Stimulated activated naive CD4-positive, alpha-beta T cell (primary cell): Measurements from ENCODE around the gene UPK1B.
"Not testable (repeated sequence)": the region's sequence is repeated elsewhere in the genome, so short reads cannot be mapped to it uniquely, and the experiment has no call there.

Experiments used
- DNase-seq, 6 experiments: peaks; one replicate each; lab custom pipeline; 2025; lab: John Stamatoyannopoulos, UW

The UPK1B gene

GRCh38 chr3:119173325-119173724, at the start of gene UPK1B:
Gene UPK1B (plus strand): TSS chr3:119173598. CDS start chr3:119186742, 13,144 bp downstream.
- peak in 3 of 6 experiments; percentile 0 to 12 (median 1) for DNase-seq

GRCh38 chr3:119125342-119125741, 48.1 kb upstream of the UPK1B start:
- DNase-seq: no peak

DNA sequence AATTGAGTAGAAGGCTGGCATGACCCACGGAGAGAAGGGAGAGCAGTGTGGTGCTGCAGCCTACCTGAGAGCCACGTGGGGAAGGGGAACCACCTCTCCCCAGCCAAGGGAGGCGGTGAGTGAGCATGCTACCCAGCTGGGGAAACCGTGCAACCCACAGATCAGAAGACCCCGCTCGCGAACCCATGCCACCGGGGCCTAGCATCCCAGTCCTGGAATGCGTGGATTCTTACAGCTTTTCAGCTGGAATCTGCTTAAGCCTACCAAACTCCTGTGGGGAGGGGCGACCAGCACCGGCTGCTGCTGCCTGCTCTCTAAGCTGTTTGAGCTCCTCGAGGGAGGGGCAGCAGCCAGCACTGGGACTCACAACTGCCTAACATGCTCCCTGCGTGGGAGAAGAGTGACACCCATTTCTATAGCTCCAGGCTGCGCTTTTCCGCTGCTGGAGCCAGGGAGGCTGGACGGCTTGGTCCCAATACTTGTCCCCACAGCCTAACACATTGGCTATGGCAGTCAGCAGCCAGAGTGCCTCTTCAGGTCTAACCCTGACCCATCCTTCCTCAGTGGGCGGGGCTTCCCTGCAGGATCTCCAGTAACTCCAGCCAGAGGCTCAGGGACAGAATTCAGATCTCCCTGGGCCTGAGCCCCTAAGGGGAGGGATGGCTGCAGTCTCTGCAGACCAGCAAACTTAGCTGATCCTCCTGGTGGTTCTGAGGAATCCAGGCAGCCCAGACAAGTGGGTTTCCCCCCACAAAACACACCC, 47.5 kb upstream of the UPK1B start:
- no peak for DNase-seq

GRCh38 chr3:119130291-119130690, 43.1 kb upstream of the UPK1B start:
- DNase-seq: not testable (repeated sequence)

DNA sequence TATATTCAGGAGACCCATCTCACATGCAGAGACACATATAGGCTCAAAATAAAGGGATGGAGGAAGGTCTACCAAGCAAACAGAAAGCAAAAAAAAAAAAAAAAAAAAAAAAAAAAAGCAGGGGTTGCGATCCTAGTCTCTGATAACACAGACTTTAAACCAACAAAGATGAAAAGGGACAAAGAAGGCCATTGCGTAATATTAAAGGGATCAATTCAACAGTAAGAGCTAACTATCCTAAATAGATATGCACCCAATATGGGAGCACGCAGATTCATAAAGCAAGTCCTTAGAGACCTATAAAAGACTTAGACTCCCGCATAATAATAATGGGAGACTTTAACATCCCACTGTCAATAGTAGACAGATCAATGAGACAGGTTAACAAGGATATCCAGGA, 41.1 kb upstream of the UPK1B start:
- not testable (repeated sequence) for DNase-seq

DNA sequence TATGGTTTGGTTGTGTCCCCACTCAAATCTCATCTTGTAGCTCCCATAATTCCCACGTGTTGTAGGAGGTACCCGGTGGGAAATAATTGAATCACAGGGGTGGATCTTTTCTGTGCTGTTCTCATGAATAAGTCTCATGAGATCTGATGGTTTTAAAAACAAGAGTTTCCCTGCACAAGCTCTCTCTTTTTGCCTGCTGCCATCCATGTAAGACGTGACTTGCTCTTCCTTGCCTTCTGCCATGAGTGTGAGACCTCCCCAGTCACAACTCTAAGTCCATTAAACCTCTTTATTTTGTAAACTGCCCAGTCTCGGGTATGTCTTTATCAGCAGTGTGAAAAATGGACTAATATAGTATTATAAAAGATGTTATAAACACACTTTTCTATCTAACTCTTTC, 34.0 kb upstream of the UPK1B start:
- DNase-seq: not testable (repeated sequence)

DNA sequence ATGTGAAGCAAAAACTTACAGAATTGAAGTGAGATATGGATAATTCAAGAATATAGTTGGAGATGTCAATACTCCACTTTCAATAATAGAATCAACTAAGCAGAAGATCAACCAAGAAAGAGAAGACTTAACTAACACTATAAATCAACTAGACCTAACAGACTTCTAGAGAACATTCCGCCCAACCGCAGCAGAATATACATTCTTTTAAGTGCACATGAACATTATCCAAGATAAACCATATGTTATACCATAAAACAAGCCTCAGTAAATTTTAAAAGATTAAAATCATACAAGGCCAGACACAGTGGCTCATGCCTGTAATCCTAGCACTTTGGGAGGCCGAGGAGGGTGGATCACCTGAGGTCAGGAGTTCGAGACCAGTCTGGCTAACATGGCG, 32.9 kb upstream of the UPK1B start:
- no peak for DNase-seq

GRCh38 chr3:119145128-119145499, 28.3 kb upstream of the UPK1B start:
- DNase-seq: peak in 1 of 6 experiments; percentile 51

DNA sequence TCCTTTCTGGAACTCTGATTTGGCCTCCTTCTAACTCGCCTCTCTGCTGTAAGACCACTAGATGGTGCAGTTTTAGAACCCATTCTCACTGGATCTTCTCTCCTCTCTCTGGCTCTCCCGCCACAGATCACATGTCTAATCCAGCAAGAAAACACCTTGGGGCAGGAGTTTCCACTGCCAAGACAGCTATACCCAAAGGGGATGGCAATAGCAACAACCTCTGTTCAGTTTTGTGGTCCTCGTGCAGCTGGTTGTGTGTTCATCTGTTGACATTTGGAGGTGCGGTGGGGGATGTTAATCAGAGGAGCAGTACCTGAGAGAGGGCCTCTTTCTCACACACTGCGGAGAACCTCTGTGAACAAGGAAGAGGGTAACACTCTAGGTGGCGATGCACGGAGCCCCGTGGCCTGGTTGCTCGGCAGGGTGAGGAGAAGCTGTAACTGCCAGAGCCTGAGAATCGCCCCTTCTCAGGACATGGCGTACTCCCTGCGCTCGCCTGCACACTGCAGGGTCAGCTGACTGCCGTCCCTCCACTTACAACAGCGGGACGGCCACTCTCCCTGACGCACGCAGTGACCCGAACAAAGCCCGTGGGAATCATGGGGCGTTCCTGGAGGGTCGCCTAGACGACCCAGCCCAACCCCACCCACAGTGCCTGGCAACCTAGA, 27.8 kb upstream of the UPK1B start, which contains the start of gene TEX55:
Gene TEX55 (plus strand): TSS at position 666 of the 668 bp plus-strand sequence. CDS start 25 bp downstream, outside the sequence.
- DNase-seq: peak in 3 of 6 experiments; percentile 20 to 52 (median 21)

GRCh38 chr3:119146578-119147375, 26.6 kb upstream of the UPK1B start:
- DNase-seq: no peak

- DNase-seq: no peak
Measured at GRCh38 chr3:119147494-119147893, 25.9 kb upstream of the UPK1B start.

DNA sequence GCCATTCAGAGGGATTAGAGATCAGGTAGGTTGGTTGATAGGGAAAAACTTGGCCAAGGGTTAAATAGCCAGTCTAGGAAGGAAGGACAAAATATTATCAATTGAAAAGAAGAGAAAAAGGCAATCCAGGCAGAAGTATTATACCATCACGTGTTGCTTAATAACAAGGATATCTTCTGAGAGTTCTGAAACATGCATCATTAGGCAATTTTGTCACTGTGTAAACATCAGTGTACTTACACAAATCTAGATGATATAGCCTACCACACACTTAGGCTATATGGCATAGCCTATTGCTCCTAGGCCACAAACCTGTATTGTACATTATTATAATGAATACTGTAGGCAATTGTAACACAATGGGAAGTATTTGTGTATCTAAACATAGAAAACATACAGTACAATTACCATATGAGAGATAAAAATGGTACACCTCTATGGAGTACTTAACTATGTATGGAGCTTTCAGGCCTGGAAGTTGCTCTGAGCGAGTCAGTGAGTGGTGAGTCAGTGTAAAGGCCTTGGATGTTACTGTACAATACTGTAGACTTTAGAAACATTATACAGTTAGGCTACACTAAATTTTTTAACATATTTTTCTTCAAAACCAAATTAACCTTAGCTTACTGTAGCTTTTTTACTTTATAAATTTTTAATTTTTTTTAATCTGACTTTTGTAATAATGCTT, 24.8 kb upstream of the UPK1B start:
- no peak for DNase-seq

DNA sequence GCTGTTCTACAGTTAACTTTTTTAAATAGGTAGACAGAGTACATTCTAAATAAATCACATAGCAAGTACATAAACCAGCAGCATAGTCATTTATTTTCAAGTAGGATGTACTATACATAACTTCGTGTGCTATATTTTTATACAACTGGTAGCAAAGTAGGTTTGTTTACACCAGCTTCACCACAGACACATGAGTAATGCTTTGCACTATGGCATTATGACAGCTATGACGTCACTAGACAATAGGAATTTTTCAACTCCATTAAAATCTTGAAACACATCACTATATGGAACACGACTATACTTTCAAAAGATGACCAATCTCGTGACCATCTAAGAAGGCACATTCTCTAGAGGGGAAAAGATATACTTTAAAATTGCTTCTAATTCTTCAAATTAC, 23.9 kb upstream of the UPK1B start:
- no peak for DNase-seq

- no peak for DNase-seq
Measured at GRCh38 chr3:119156868-119157267, 16.5 kb upstream of the UPK1B start.

- no peak for DNase-seq
Measured at GRCh38 chr3:119157971-119158370, 15.4 kb upstream of the UPK1B start.

- DNase-seq: no peak
Measured at GRCh38 chr3:119160361-119160760, 13.0 kb upstream of the UPK1B start.

DNA sequence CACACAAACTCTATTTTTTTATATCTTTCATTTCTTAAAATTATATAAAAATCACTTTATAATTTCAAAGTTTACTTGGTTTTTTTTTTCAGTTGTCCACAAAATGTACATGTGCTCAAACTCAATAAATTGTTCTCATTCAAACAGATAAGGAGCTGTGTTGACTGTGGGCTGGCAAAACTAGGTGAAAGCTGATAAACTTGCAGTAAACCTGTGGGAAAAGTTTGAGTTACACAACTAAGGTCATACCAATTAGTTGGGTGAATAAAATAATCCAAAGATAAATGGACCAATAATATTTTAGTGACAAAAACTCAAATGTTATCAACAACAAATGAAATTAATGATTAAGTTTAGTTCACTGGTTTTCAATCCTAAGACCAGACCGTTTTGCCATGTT, 12.6 kb upstream of the UPK1B start:
- no peak for DNase-seq

- DNase-seq: no peak
Measured at GRCh38 chr3:119161240-119161639, 12.2 kb upstream of the UPK1B start.

GRCh38 chr3:119164745-119165144, 8.7 kb upstream of the UPK1B start:
- DNase-seq: not testable (repeated sequence)

- no peak for DNase-seq
Measured at GRCh38 chr3:119170821-119171220, 2.6 kb upstream of the UPK1B start.

DNA sequence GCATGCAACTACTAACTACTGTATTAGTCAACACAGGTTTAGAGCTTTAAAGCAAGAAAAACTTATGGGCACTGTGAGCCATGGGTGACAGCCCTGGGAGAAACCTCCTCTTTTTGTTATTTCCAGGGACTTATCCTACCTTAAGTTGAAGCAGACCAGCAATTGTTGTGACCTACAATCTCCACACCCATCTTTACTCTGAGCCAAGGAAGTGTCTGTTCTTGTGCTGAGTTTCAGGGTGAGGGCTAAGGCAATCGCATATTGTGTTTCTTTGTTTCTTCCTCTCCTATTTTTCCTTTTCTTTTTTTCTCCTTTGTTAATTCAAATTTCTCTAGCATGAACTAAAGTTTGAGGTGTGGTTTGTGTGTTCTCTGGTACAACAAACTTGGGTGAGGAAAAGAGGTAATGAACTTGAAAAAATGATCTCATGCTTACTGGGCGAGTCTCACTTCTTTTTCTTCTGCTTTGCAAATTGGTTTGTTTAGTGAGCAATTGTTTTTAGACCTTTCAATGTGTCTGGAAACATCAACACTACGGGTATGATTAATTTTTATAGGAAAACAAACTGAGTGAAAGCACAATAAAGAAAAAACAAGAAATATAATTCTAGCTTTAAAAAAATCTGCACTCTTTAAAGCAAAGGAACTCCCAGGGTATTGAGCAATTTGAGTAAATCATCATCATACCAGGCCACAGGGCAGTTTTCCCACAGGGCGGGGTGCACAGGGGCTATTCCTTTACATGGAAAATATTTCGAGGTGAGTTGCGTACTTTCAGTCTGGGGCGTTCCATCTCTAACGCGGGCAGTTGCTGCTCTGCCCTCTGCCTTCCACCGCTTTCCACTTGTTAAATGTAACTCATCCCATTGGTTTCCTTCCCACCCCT, 2.7 kb downstream of the UPK1B start:
- DNase-seq: no peak
